ENCODE measurements around the gene CRTC1.
"Not testable (repeated sequence)": the region's sequence is repeated elsewhere in the genome, so short reads cannot be mapped to it uniquely, and the experiment has no call there.

The CRTC1 gene

GRCh38 chr19:18789883-18790565 lies 106.5 kb downstream of the CRTC1 start:
- peak; percentile 27 for DNase-seq

- no peak for DNase-seq
Measured at GRCh38 chr19:18790566-18791314, 107.3 kb downstream of the CRTC1 start, which contains the start of gene COMP. TSS of gene COMP (minus strand) at chr19:18791305. CDS start at chr19:18791269, 36 bp downstream.

- DNase-seq, result no peak
Measured at GRCh38 chr19:18791315-18791678, 107.8 kb downstream of the CRTC1 start.

GRCh38 chr19:18792661-18793060 lies 109.2 kb downstream of the CRTC1 start:
- DNase-seq, result no peak

- DNase-seq, result no peak
Measured at GRCh38 chr19:18793144-18794028, 109.9 kb downstream of the CRTC1 start.

- no peak for DNase-seq
Measured at GRCh38 chr19:18794029-18794313, 110.5 kb downstream of the CRTC1 start.

GRCh38 chr19:18794692-18795091 lies 111.2 kb downstream of the CRTC1 start:
- no peak for DNase-seq

GRCh38 chr19:18795540-18795939 lies 112.1 kb downstream of the CRTC1 start:
- no peak for DNase-seq

GRCh38 chr19:18796239-18796638 lies 112.8 kb downstream of the CRTC1 start:
- no peak for DNase-seq

GRCh38 chr19:18798384-18799352 lies 115.2 kb downstream of the CRTC1 start:
- no peak for DNase-seq

- DNase-seq, result no peak
Measured at GRCh38 chr19:18799389-18799970, 116.0 kb downstream of the CRTC1 start.

- no peak for DNase-seq
Measured at GRCh38 chr19:18800079-18800478, 116.6 kb downstream of the CRTC1 start.

GRCh38 chr19:18800636-18801035 lies 117.2 kb downstream of the CRTC1 start:
- no peak for DNase-seq

GRCh38 chr19:18802354-18802753 lies 118.9 kb downstream of the CRTC1 start:
- no peak for DNase-seq

GRCh38 chr19:18803550-18804138 lies 120.2 kb downstream of the CRTC1 start:
- no peak for DNase-seq

GRCh38 chr19:18804139-18804601 lies 120.7 kb downstream of the CRTC1 start:
- DNase-seq, result no peak

- DNase-seq, result no peak
Measured at GRCh38 chr19:18804643-18805042, 121.2 kb downstream of the CRTC1 start.

GRCh38 chr19:18807861-18808331 lies 124.4 kb downstream of the CRTC1 start:
- no peak for DNase-seq

GRCh38 chr19:18809149-18809868 lies 125.8 kb downstream of the CRTC1 start:
- no peak for DNase-seq

- not testable (repeated sequence) for DNase-seq
Measured at GRCh38 chr19:18811638-18812037, 128.2 kb downstream of the CRTC1 start.

- no peak for DNase-seq
Measured at GRCh38 chr19:18814063-18814462, 130.6 kb downstream of the CRTC1 start.

Data from COR-L47 (cell line).